ENCODE measurements around the gene TFAM. TPM values are rescaled to one million over a fixed set of nuclear protein-coding genes. Genes with fewer than 3 reads are reported as not detected.

The TFAM gene
- 31.8 TPM for total RNA-seq (ENCODE audit: unreplicated experiment)
- long read RNA-seq, full-length matches to known transcripts, result 5 of 6 reads
- long read RNA-seq, partial matches to known transcripts, result 1 of 6 reads
- long read RNA-seq, other reads (novel, unspliced or antisense), result 0 of 6 reads

- peak within 1 kb of the TSS; percentile 88 for H3K27ac Mint-ChIP-seq (ENCODE audit: unreplicated experiment)
- DNase-seq, result peak; percentile 99
- H3K9me3 Mint-ChIP-seq (ENCODE audit: unreplicated experiment), result peaks cover 4% of the 10 kb centered on the region
- TF ChIP-seq CTCF (IDR thresholded peaks at IDR 0.05; ENCODE audit: partially characterized antibody, unreplicated experiment), result peak; percentile 66
- peaks cover 3% of the 10 kb centered on the region for H3K4me1 Mint-ChIP-seq (ENCODE audit: low read depth, unreplicated experiment)
- H3K27me3 Mint-ChIP-seq (ENCODE audit: unreplicated experiment), result peaks cover 2% of the 10 kb centered on the region
- peak within 1 kb of the TSS; percentile 98 for H3K4me3 Mint-ChIP-seq (ENCODE audit: unreplicated experiment)
- no peaks in the 10 kb centered on the region for H3K36me3 Mint-ChIP-seq (ENCODE audit: unreplicated experiment)
Measured at GRCh38 chr10:58384999-58385783, at the start of gene TFAM. TFAM (plus strand) TSS chr10:58385410; CDS start chr10:58385548, 138 bp downstream.

GRCh38 chr10:58336242-58336641 lies 49.0 kb upstream of the TFAM start:
- peaks cover 8% of the 10 kb centered on the region for H3K9me3 Mint-ChIP-seq (ENCODE audit: unreplicated experiment)
- H3K36me3 Mint-ChIP-seq (ENCODE audit: unreplicated experiment), result no peaks in the 10 kb centered on the region
- H3K4me1 Mint-ChIP-seq (ENCODE audit: low read depth, unreplicated experiment), result peaks cover 5% of the 10 kb centered on the region
- no peak for TF ChIP-seq CTCF (IDR thresholded peaks at IDR 0.05; ENCODE audit: partially characterized antibody, unreplicated experiment)
- H3K27me3 Mint-ChIP-seq (ENCODE audit: unreplicated experiment), result peaks cover 4% of the 10 kb centered on the region
- no peak for DNase-seq
- H3K4me3 Mint-ChIP-seq (ENCODE audit: unreplicated experiment), result peak overlapping the region; percentile 96
- no peak overlapping the region for H3K27ac Mint-ChIP-seq (ENCODE audit: unreplicated experiment)

- no peak overlapping the region for H3K4me3 Mint-ChIP-seq (ENCODE audit: unreplicated experiment)
- peaks cover 4% of the 10 kb centered on the region for H3K4me1 Mint-ChIP-seq (ENCODE audit: low read depth, unreplicated experiment)
- H3K27me3 Mint-ChIP-seq (ENCODE audit: unreplicated experiment), result no peaks in the 10 kb centered on the region
- no peaks in the 10 kb centered on the region for H3K9me3 Mint-ChIP-seq (ENCODE audit: unreplicated experiment)
- H3K27ac Mint-ChIP-seq (ENCODE audit: unreplicated experiment), result no peak overlapping the region
- H3K36me3 Mint-ChIP-seq (ENCODE audit: unreplicated experiment), result no peaks in the 10 kb centered on the region
- no peak for DNase-seq
- TF ChIP-seq CTCF (IDR thresholded peaks at IDR 0.05; ENCODE audit: partially characterized antibody, unreplicated experiment), result no peak
Measured at GRCh38 chr10:58341422-58341821, 43.8 kb upstream of the TFAM start.

- Mint-ChIP-seq H3K27ac (ENCODE audit: unreplicated experiment) (no peak overlapping the region), H3K9me3 (ENCODE audit: unreplicated experiment) (no peaks in the 10 kb centered on the region), H3K4me3 (ENCODE audit: unreplicated experiment) (no peak overlapping the region), H3K27me3 (ENCODE audit: unreplicated experiment) (no peaks in the 10 kb centered on the region), H3K36me3 (ENCODE audit: unreplicated experiment) (no peaks in the 10 kb centered on the region), H3K4me1 (ENCODE audit: low read depth, unreplicated experiment) (peaks cover 4% of the 10 kb centered on the region)
- no peak for TF ChIP-seq CTCF (IDR thresholded peaks at IDR 0.05; ENCODE audit: partially characterized antibody, unreplicated experiment)
- DNase-seq, result no peak
Measured at GRCh38 chr10:58341947-58342346, 43.3 kb upstream of the TFAM start.

- Mint-ChIP-seq H3K27ac (ENCODE audit: unreplicated experiment) (no peak overlapping the region), H3K27me3 (ENCODE audit: unreplicated experiment) (no peaks in the 10 kb centered on the region), H3K4me1 (ENCODE audit: low read depth, unreplicated experiment) (peaks cover 22% of the 10 kb centered on the region), H3K36me3 (ENCODE audit: unreplicated experiment) (no peaks in the 10 kb centered on the region), H3K9me3 (ENCODE audit: unreplicated experiment) (no peaks in the 10 kb centered on the region), H3K4me3 (ENCODE audit: unreplicated experiment) (no peak overlapping the region)
- DNase-seq, result no peak
- TF ChIP-seq CTCF (IDR thresholded peaks at IDR 0.05; ENCODE audit: partially characterized antibody, unreplicated experiment), result no peak
Measured at GRCh38 chr10:58347967-58348366, 37.2 kb upstream of the TFAM start.

Data from glutamatergic neuron (in vitro differentiated cells).